ENCODE data around the gene ZDHHC11B. TPM values are rescaled to one million over a fixed set of nuclear protein-coding genes. Genes with fewer than 3 reads are reported as not detected.

ZDHHC11B gene
- polyA plus RNA-seq, 1 donor from 2014 or later: 9.9 TPM

GRCh38 chr5:673161-673830 lies 111.2 kb downstream of the ZDHHC11B start:
- H3K27ac ChIP-seq (ENCODE audit: low read length): peak overlapping the region; percentile 31

DNA sequence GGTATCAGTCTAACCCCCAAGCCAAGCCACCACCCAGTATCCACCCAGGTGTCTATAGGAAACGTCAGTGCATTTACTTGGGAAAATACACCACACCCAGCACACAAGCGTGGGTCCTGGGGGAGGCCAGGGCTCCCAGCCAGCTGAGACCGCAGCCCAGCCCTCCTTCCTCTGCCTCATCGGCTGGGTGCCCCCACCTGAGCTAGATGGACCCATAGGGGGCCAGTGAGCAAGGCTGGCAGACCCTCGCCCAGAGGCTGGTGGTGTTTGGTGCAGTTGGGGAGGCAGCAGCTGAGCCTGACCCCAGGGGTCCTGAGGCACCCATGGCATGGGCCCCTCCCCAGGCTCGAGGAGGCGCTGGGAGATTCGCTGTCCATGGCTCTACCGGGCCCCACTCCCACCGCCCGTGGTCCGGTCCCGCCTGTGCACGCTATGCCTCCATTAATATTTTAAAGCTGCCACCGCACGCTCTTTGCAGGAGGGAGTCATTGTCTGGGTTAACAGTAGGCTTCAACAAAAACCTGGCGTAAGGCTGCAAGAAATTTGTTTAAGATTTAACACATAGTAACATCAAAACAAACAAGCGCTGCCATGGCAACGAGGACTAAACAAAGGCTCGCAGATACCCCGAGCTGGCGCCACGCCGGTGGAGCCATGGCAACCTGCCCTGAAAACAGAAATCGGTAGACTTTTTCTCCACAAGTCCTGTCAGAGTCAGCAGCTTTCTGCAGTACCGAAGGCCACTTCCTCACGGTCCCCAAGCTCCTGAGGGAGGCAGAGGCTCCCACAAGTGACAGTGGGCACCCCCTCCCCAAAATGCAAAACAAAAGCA lies 112.0 kb downstream of the ZDHHC11B start:
- no peaks in the 10 kb centered on the region for H3K9me3 ChIP-seq (ENCODE audit: low read length)
- peak overlapping the region; percentile 38 for H3K4me3 ChIP-seq (ENCODE audit: low read length)
- no peaks in the 10 kb centered on the region for H4K20me1 ChIP-seq (ENCODE audit: insufficient read depth)
- no peaks in the 10 kb centered on the region for H3F3A ChIP-seq (ENCODE audit: insufficient read depth, low read length, poor library complexity, severe bottlenecking)
- no peaks in the 10 kb centered on the region for H3K9me2 ChIP-seq (ENCODE audit: insufficient read depth, low read length)
- no peak for TF ChIP-seq EZH2 (IDR thresholded peaks at IDR 0.05; ENCODE audit: borderline replicate concordance, insufficient read depth, low read length, poor library complexity, severe bottlenecking)
- TF ChIP-seq, protein P1, sequence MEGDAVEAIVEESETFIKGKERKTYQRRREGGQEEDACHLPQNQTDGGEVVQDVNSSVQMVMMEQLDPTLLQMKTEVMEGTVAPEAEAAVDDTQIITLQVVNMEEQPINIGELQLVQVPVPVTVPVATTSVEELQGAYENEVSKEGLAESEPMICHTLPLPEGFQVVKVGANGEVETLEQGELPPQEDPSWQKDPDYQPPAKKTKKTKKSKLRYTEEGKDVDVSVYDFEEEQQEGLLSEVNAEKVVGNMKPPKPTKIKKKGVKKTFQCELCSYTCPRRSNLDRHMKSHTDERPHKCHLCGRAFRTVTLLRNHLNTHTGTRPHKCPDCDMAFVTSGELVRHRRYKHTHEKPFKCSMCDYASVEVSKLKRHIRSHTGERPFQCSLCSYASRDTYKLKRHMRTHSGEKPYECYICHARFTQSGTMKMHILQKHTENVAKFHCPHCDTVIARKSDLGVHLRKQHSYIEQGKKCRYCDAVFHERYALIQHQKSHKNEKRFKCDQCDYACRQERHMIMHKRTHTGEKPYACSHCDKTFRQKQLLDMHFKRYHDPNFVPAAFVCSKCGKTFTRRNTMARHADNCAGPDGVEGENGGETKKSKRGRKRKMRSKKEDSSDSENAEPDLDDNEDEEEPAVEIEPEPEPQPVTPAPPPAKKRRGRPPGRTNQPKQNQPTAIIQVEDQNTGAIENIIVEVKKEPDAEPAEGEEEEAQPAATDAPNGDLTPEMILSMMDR (IDR thresholded peaks at IDR 0.05; ENCODE audit: poor library complexity, severe bottlenecking): no peak
- peak; percentile 43 for TF ChIP-seq MXI1 (conservative IDR thresholded peaks at IDR 0.05; ENCODE audit: poor library complexity, severe bottlenecking)
- TF ChIP-seq SMC3 (conservative IDR thresholded peaks at IDR 0.05; ENCODE audit: poor library complexity): no peak
- no peak for TF ChIP-seq RAD21 (conservative IDR thresholded peaks at IDR 0.05)
- peak; percentile 80 for TF ChIP-seq EP300 (conservative IDR thresholded peaks at IDR 0.05; ENCODE audit: poor library complexity, severe bottlenecking)
- no peak for TF ChIP-seq TAF1 (IDR thresholded peaks at IDR 0.05; ENCODE audit: low read depth)
- TF ChIP-seq, protein P2, sequence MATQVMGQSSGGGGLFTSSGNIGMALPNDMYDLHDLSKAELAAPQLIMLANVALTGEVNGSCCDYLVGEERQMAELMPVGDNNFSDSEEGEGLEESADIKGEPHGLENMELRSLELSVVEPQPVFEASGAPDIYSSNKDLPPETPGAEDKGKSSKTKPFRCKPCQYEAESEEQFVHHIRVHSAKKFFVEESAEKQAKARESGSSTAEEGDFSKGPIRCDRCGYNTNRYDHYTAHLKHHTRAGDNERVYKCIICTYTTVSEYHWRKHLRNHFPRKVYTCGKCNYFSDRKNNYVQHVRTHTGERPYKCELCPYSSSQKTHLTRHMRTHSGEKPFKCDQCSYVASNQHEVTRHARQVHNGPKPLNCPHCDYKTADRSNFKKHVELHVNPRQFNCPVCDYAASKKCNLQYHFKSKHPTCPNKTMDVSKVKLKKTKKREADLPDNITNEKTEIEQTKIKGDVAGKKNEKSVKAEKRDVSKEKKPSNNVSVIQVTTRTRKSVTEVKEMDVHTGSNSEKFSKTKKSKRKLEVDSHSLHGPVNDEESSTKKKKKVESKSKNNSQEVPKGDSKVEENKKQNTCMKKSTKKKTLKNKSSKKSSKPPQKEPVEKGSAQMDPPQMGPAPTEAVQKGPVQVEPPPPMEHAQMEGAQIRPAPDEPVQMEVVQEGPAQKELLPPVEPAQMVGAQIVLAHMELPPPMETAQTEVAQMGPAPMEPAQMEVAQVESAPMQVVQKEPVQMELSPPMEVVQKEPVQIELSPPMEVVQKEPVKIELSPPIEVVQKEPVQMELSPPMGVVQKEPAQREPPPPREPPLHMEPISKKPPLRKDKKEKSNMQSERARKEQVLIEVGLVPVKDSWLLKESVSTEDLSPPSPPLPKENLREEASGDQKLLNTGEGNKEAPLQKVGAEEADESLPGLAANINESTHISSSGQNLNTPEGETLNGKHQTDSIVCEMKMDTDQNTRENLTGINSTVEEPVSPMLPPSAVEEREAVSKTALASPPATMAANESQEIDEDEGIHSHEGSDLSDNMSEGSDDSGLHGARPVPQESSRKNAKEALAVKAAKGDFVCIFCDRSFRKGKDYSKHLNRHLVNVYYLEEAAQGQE (IDR thresholded peaks at IDR 0.05; ENCODE audit: borderline replicate concordance): no peak
- H2AFZ ChIP-seq (ENCODE audit: low read depth, low read length): no peak overlapping the region
- H3K79me2 ChIP-seq (replicated peaks; ENCODE audit: insufficient read depth, low read length): no peaks in the 10 kb centered on the region
- H3K27me3 ChIP-seq (ENCODE audit: insufficient read depth, low read depth, low read length): no peaks in the 10 kb centered on the region
- no peaks in the 10 kb centered on the region for H3K36me3 ChIP-seq (ENCODE audit: insufficient read depth, low read length)
- H3K9ac ChIP-seq (ENCODE audit: low read length): peak overlapping the region; percentile 34
- peak overlapping the region; percentile 31 for H3K27ac ChIP-seq (ENCODE audit: low read length)
- H3K4me2 ChIP-seq (ENCODE audit: low read length): no peak overlapping the region

More at GRCh38 chr5:673161-673830, 111.2 kb downstream of the ZDHHC11B start:
- no peak overlapping the region for H3K4me2 ChIP-seq (ENCODE audit: low read length)
- H3K9me3 ChIP-seq (ENCODE audit: low read length): no peaks in the 10 kb centered on the region
- H3F3A ChIP-seq (ENCODE audit: insufficient read depth, low read length, poor library complexity, severe bottlenecking): no peaks in the 10 kb centered on the region
- no peaks in the 10 kb centered on the region for H4K20me1 ChIP-seq (ENCODE audit: insufficient read depth)
- no peak overlapping the region for H2AFZ ChIP-seq (ENCODE audit: low read depth, low read length)
- no peaks in the 10 kb centered on the region for H3K9me2 ChIP-seq (ENCODE audit: insufficient read depth, low read length)
- TF ChIP-seq SMC3 (conservative IDR thresholded peaks at IDR 0.05; ENCODE audit: poor library complexity) (no peak), MXI1 (conservative IDR thresholded peaks at IDR 0.05; ENCODE audit: poor library complexity, severe bottlenecking) (no peak), POLR2AphosphoS5 (IDR thresholded peaks at IDR 0.05) (no peak), TAF1 (IDR thresholded peaks at IDR 0.05; ENCODE audit: low read depth) (no peak)
- TF ChIP-seq, protein P1 (IDR thresholded peaks at IDR 0.05; ENCODE audit: poor library complexity, severe bottlenecking): no peak
- H3K79me2 ChIP-seq (replicated peaks; ENCODE audit: insufficient read depth, low read length): no peaks in the 10 kb centered on the region
- H3K9ac ChIP-seq (ENCODE audit: low read length): peak overlapping the region; percentile 34
- H3K27me3 ChIP-seq (ENCODE audit: insufficient read depth, low read depth, low read length): no peaks in the 10 kb centered on the region
- peak overlapping the region; percentile 38 for H3K4me3 ChIP-seq (ENCODE audit: low read length)
- no peaks in the 10 kb centered on the region for H3K36me3 ChIP-seq (ENCODE audit: insufficient read depth, low read length)
